IPS-15b (cell line): Measurements from ENCODE around the gene SCAPER.

Source experiments
- H3K27me3 ChIP-seq: one replicate; pipeline ENCODE4 v1.6.1; 2013; ENCODE audit warnings: low read length; ENCODE audit not compliant: control insufficient read depth, insufficient read depth
- H3K36me3 ChIP-seq: one replicate; pipeline ENCODE4 v1.6.1; 2013; ENCODE audit warnings: low read length; ENCODE audit not compliant: control insufficient read depth, insufficient read depth
- H3K4me1 ChIP-seq: one replicate; pipeline ENCODE4 v1.6.1; 2013; ENCODE audit warnings: mild to moderate bottlenecking, low read length; ENCODE audit not compliant: control insufficient read depth, insufficient read depth
- H3K4me3 ChIP-seq: one replicate; pipeline ENCODE4 v1.5.1; 2013; ENCODE audit warnings: low read depth, low read length
- H3K9ac ChIP-seq: one replicate; pipeline ENCODE4 v1.6.1; 2013; ENCODE audit warnings: low read depth, mild to moderate bottlenecking, low read length
- H3K9me3 ChIP-seq: one replicate; pipeline ENCODE4 v1.6.1; 2013; ENCODE audit warnings: mild to moderate bottlenecking, low read length; ENCODE audit not compliant: control insufficient read depth, insufficient read depth

Gene SCAPER

DNA sequence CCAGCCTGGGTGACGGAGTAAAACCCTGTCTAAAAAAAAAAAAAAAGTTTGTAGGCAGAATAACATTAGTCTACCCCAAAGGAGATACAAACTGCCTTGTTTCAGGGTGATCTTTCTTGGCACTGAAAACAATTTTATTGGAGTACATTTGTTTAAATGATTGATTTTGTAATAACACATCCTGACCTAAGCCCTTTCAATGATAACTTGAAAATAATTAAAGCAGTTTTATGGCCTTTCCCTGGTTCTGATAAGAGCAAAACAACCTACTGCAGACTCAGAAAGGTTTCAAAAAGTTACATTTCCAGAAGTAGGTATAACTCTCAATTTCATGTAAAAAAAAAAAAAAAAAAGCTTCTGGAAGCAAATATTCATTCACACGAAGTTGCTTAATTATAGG, 404.1 kb downstream of the SCAPER start:
- H3K9ac ChIP-seq, result no peak overlapping the region
- H3K4me3 ChIP-seq, result no peak overlapping the region

GRCh38 chr15:76495487-76495886, 409.7 kb downstream of the SCAPER start:
- no peak overlapping the region for H3K9ac ChIP-seq
- H3K4me3 ChIP-seq, result no peak overlapping the region
- H3K36me3 ChIP-seq, result no peaks in the 10 kb centered on the region
- H3K27me3 ChIP-seq, result no peaks in the 10 kb centered on the region
- H3K4me1 ChIP-seq, result no peaks in the 10 kb centered on the region
- no peaks in the 10 kb centered on the region for H3K9me3 ChIP-seq

More for the DNA sequence above, 404.1 kb downstream of the SCAPER start:
- no peaks in the 10 kb centered on the region for H3K9me3 ChIP-seq
- H3K27me3 ChIP-seq, result no peaks in the 10 kb centered on the region
- no peaks in the 10 kb centered on the region for H3K4me1 ChIP-seq
- H3K36me3 ChIP-seq, result no peaks in the 10 kb centered on the region

GRCh38 chr15:76492538-76492937, 412.6 kb downstream of the SCAPER start:
- H3K9ac ChIP-seq, result no peak overlapping the region
- no peaks in the 10 kb centered on the region for H3K27me3 ChIP-seq
- H3K4me3 ChIP-seq, result no peak overlapping the region
- H3K9me3 ChIP-seq, result no peaks in the 10 kb centered on the region
- no peaks in the 10 kb centered on the region for H3K4me1 ChIP-seq
- no peaks in the 10 kb centered on the region for H3K36me3 ChIP-seq

DNA sequence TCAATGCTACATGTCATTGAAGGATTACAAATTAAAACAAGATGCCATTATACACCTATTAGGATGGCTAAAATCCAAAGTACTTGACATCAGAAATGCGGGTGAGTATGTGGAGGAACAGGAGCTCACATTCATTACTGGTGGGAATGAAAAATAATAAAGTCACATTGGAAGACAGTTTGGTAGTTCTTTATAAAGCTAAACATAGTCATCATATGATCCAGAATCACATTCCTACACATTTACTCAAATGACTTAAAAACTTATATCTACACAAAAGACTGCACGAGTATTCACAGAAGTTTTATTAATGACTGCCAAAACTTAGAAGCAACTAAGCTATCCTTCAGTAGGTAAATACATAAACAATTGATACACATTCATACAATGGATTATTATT, 421.4 kb downstream of the SCAPER start:
- H3K4me3 ChIP-seq, result no peak overlapping the region
- H3K36me3 ChIP-seq, result no peaks in the 10 kb centered on the region
- H3K4me1 ChIP-seq, result no peaks in the 10 kb centered on the region
- H3K9me3 ChIP-seq, result no peaks in the 10 kb centered on the region
- no peaks in the 10 kb centered on the region for H3K27me3 ChIP-seq
- no peak overlapping the region for H3K9ac ChIP-seq

GRCh38 chr15:76483018-76483417, 422.1 kb downstream of the SCAPER start:
- no peak overlapping the region for H3K4me3 ChIP-seq
- no peaks in the 10 kb centered on the region for H3K9me3 ChIP-seq
- H3K4me1 ChIP-seq, result no peaks in the 10 kb centered on the region
- H3K36me3 ChIP-seq, result no peaks in the 10 kb centered on the region
- H3K9ac ChIP-seq, result no peak overlapping the region
- H3K27me3 ChIP-seq, result no peaks in the 10 kb centered on the region

DNA sequence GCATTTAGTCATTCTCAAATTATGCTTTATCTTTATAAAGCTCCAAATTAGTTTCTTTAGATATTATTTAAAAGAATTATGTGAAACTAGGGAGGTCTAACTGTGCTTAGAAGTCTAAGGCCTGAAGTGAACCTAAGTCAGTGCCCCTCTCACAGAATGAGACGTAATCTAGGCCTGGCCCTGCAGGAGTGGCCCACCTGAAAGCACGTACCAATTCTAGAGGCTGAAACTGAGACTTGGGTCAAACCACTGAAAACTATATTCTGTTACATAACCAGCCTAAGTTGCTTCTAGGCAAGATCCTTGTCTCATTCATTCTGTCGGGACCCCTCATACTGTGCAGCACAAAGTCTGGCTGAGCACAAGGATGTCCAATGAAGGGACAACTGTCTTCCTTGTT, 424.9 kb downstream of the SCAPER start:
- Histone ChIP-seq H3K9me3 (no peaks in the 10 kb centered on the region), H3K27me3 (no peaks in the 10 kb centered on the region), H3K36me3 (no peaks in the 10 kb centered on the region), H3K9ac (no peak overlapping the region), H3K4me1 (no peaks in the 10 kb centered on the region), H3K4me3 (no peak overlapping the region)

GRCh38 chr15:76470691-76471090, 434.4 kb downstream of the SCAPER start:
- Histone ChIP-seq H3K9ac (no peak overlapping the region), H3K27me3 (no peaks in the 10 kb centered on the region), H3K9me3 (no peaks in the 10 kb centered on the region), H3K4me3 (no peak overlapping the region), H3K36me3 (no peaks in the 10 kb centered on the region), H3K4me1 (no peaks in the 10 kb centered on the region)

- Histone ChIP-seq H3K4me1 (no peaks in the 10 kb centered on the region), H3K4me3 (no peak overlapping the region), H3K9me3 (no peaks in the 10 kb centered on the region), H3K27me3 (no peaks in the 10 kb centered on the region), H3K9ac (no peak overlapping the region), H3K36me3 (no peaks in the 10 kb centered on the region)
Measured at GRCh38 chr15:76468722-76469121, 436.4 kb downstream of the SCAPER start.

- Histone ChIP-seq H3K9me3 (no peaks in the 10 kb centered on the region), H3K4me3 (no peak overlapping the region), H3K36me3 (no peaks in the 10 kb centered on the region), H3K4me1 (no peaks in the 10 kb centered on the region), H3K9ac (no peak overlapping the region), H3K27me3 (no peaks in the 10 kb centered on the region)
Measured at GRCh38 chr15:76467136-76467535, 438.0 kb downstream of the SCAPER start.

DNA sequence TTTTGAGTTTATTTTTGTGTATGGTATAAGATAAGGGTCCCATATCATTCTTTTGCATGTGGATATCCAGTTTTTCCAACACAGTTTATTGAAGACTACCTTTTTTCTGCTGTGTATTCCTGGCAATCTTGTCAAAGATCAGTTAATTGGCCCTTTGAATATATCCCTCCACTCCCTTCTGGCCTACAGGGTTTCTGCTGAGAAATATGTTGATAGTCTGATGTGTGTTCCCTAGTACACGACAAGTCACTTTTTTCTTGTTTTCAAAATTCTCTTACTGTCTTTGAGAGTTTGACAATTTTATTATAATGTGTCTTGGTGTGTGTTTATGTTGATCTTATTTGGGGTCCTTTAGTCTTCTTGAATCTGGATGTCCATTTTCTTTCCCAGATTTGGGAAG, 439.4 kb downstream of the SCAPER start:
- no peaks in the 10 kb centered on the region for H3K36me3 ChIP-seq
- H3K27me3 ChIP-seq, result no peaks in the 10 kb centered on the region
- H3K9ac ChIP-seq, result no peak overlapping the region
- no peak overlapping the region for H3K4me3 ChIP-seq
- no peaks in the 10 kb centered on the region for H3K4me1 ChIP-seq
- no peaks in the 10 kb centered on the region for H3K9me3 ChIP-seq

- H3K4me3 ChIP-seq, result no peak overlapping the region
- no peaks in the 10 kb centered on the region for H3K9me3 ChIP-seq
- no peaks in the 10 kb centered on the region for H3K27me3 ChIP-seq
- no peaks in the 10 kb centered on the region for H3K4me1 ChIP-seq
- no peak overlapping the region for H3K9ac ChIP-seq
- H3K36me3 ChIP-seq, result no peaks in the 10 kb centered on the region
Measured at GRCh38 chr15:76464247-76464646, 440.9 kb downstream of the SCAPER start.

DNA sequence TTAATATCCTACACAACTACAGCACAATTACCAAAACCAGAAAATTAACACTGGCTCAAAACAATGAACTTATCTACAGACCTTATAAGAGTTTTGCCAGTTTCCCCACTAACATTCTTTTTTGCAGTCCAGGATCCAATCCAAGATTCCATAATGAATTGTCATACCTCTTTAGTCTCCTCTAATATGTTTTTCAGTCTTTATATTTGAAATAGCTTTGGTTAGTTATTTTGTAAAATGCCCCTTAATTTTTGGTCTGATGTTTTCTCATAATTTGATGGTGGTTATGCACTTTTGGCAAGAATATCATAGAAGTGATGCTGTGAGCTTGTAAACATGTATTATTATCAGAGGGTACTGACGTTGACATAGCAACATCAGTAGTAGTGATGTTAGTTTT, 444.3 kb downstream of the SCAPER start:
- Histone ChIP-seq H3K9ac (no peak overlapping the region), H3K27me3 (no peaks in the 10 kb centered on the region), H3K9me3 (no peaks in the 10 kb centered on the region), H3K36me3 (no peaks in the 10 kb centered on the region), H3K4me3 (no peak overlapping the region), H3K4me1 (no peaks in the 10 kb centered on the region)

DNA sequence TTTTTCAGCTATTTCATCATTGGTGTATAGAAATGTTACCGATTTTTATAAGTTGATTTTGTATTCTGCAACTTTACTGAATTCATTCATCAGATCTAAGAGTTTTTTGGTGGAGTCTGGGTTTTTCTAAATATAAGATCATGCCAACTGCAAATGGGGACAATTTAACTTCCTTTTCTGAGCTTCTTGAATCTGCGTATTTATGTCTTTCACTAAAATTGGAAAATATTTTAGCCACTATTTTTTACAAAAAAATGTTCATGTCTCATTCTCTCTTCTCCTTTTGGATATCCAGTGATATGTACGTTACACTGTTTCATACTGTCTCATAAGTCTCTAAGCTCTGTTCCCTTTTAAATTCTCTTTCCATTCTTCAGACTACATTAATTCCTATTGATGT, 444.8 kb downstream of the SCAPER start:
- H3K9ac ChIP-seq, result no peak overlapping the region
- no peaks in the 10 kb centered on the region for H3K4me1 ChIP-seq
- no peak overlapping the region for H3K4me3 ChIP-seq
- no peaks in the 10 kb centered on the region for H3K36me3 ChIP-seq
- H3K27me3 ChIP-seq, result no peaks in the 10 kb centered on the region
- no peaks in the 10 kb centered on the region for H3K9me3 ChIP-seq
